Trophoblast cell (in vitro differentiated cells and primary cell): ENCODE data around the gene TEX53. TPM values are rescaled to one million over a fixed set of nuclear protein-coding genes. Genes with fewer than 3 reads are reported as not detected.

Experiments
- DNase-seq, 2 donors: peaks; one replicate each; pipeline ENCODE4 v3.0.0-alpha.2; 2016
- H2AFZ ChIP-seq: 2 replicates; pipeline ENCODE4 v1.6.1; 2013; ENCODE audit warnings: low read length, moderate library complexity, mild to moderate bottlenecking; ENCODE audit not compliant: insufficient read depth, poor library complexity
- H2AK5ac ChIP-seq: 2 replicates; pipeline ENCODE4 v1.6.1; 2013; ENCODE audit warnings: mild to moderate bottlenecking, low read length
- H2BK120ac ChIP-seq: 2 replicates; pipeline ENCODE4 v1.6.1; 2013; ENCODE audit warnings: low read length, mild to moderate bottlenecking, moderate library complexity; ENCODE audit not compliant: insufficient read depth, poor library complexity
- H2BK12ac ChIP-seq: 2 replicates; pipeline ENCODE4 v1.6.1; 2013; ENCODE audit warnings: mild to moderate bottlenecking, low read length, moderate library complexity
- H2BK5ac ChIP-seq: 2 replicates; pipeline ENCODE4 v1.6.1; 2013; ENCODE audit warnings: low read length, low read depth, moderate library complexity, mild to moderate bottlenecking; ENCODE audit not compliant: poor library complexity
- H3K14ac ChIP-seq: 2 replicates; pipeline ENCODE4 v1.6.1; 2013; ENCODE audit warnings: mild to moderate bottlenecking, low read length
- H3K18ac ChIP-seq: 2 replicates; pipeline ENCODE4 v1.6.1; 2013; ENCODE audit warnings: mild to moderate bottlenecking, low read length
- H3K23ac ChIP-seq: 2 replicates; pipeline ENCODE4 v1.6.1; 2013; ENCODE audit warnings: low read length
- H3K27ac ChIP-seq: 2 replicates; pipeline ENCODE4 v1.5.1; 2013; ENCODE audit warnings: low read depth, mild to moderate bottlenecking, inconsistent platforms, low read length, moderate library complexity
- H3K27me3 ChIP-seq: 2 replicates; pipeline ENCODE4 v1.6.1; 2013; ENCODE audit warnings: inconsistent platforms, mild to moderate bottlenecking, low read length, moderate library complexity; ENCODE audit not compliant: insufficient read depth
- H3K36me3 ChIP-seq, 2 experiments: 1 replicate in 1 of 2; 2 replicates in 1 of 2; pipeline ENCODE4 v1.6.1; 2013; ENCODE audit warnings: low read length in 2 of 2, mild to moderate bottlenecking in 2 of 2, moderate library complexity in 1 of 2; ENCODE audit not compliant: insufficient read depth in 2 of 2, control insufficient read depth in 1 of 2
- H3K4ac ChIP-seq: 2 replicates; pipeline ENCODE4 v1.6.1; 2013; ENCODE audit warnings: low read depth, mild to moderate bottlenecking, low read length, moderate library complexity
- H3K4me1 ChIP-seq, 2 experiments: 1 replicate in 1 of 2; 2 replicates in 1 of 2; pipeline ENCODE4 v1.6.1; 2013; ENCODE audit warnings: low read length in 2 of 2, mild to moderate bottlenecking in 2 of 2, moderate library complexity in 1 of 2; ENCODE audit not compliant: insufficient read depth in 2 of 2, control insufficient read depth in 1 of 2
- H3K4me2 ChIP-seq: 2 replicates; pipeline ENCODE4 v1.6.1; 2013; ENCODE audit warnings: inconsistent platforms, mild to moderate bottlenecking, low read length, moderate library complexity
- H3K4me3 ChIP-seq: 2 replicates; pipeline ENCODE4 v1.5.1; 2013; ENCODE audit warnings: mild to moderate bottlenecking, low read depth, low read length, inconsistent platforms
- H3K79me1 ChIP-seq: one replicate; pipeline ENCODE4 v1.6.1; 2013; ENCODE audit warnings: low read length
- H3K79me2 ChIP-seq: 2 replicates; pipeline ENCODE4 v1.6.1; 2013; ENCODE audit warnings: low read length, mild to moderate bottlenecking; ENCODE audit not compliant: control insufficient read depth, insufficient read depth, poor library complexity
- H3K9ac ChIP-seq: 2 replicates; pipeline ENCODE4 v1.6.1; 2013; ENCODE audit warnings: mild to moderate bottlenecking, low read length
- H3K9me3 ChIP-seq: 2 replicates; pipeline ENCODE4 v1.6.1; 2013; ENCODE audit warnings: low read depth, mild to moderate bottlenecking, control low read depth, inconsistent platforms, low read length; ENCODE audit not compliant: insufficient read depth
- H4K12ac ChIP-seq: 2 replicates; pipeline ENCODE4 v1.6.1; 2013; ENCODE audit warnings: low read depth, mild to moderate bottlenecking, low read length, moderate library complexity
- H4K8ac ChIP-seq: 2 replicates; pipeline ENCODE4 v1.6.1; 2013; ENCODE audit warnings: low read depth, mild to moderate bottlenecking, low read length, moderate library complexity
- H4K91ac ChIP-seq: one replicate; pipeline ENCODE4 v1.6.1; 2013; ENCODE audit warnings: low read depth, mild to moderate bottlenecking, low read length, moderate library complexity
- WGBS: extraction: QIAGEN DNeasy Blood & Tissue Kit; methylation state at CpG from one replicate; pipeline ENCODE4 v1.1.7; 2013; ENCODE audit warnings: missing lambda C conversion rate; ENCODE audit not compliant: insufficient read length, insufficient coverage; ENCODE audit errors: extremely low coverage; 5-methylcytosine and 5-hydroxymethylcytosine counted together
- polyA plus RNA-seq: library from polyadenylated mRNA; stranded (reverse); fragments of 200-250 nt; gene quantifications from 2 replicates; pipeline ENCODE4 v1.2.3, GENCODE V29; 2013

Gene TEX53
- polyA plus RNA-seq: not detected in 2 replicates

GRCh38 chr9:114657705-114658104 is at the start of gene TEX53:
Gene TEX53 (minus strand): TSS chr9:114657805. CDS start chr9:114657774, 31 bp downstream.
- H3K18ac ChIP-seq: no peak within 1 kb of the TSS
- no CpG with 5 or more reads among the region's 6 CpGs for WGBS
- DNase-seq: no peak

GRCh38 chr9:114706711-114707110 is 49.1 kb upstream of the TEX53 start:
- Histone ChIP-seq H2BK5ac (no peak overlapping the region), H3K27ac (no peak overlapping the region), H2BK12ac (no peak overlapping the region), H2AK5ac (no peak overlapping the region), H3K4ac (no peak overlapping the region), H3K9me3 (peaks cover 2% of the 10 kb centered on the region), H2AFZ (no peak overlapping the region), H3K9ac (no peak overlapping the region), H3K4me1 (no peaks in the 10 kb centered on the region), H3K79me2 (no peaks in the 10 kb centered on the region), H3K23ac (no peak overlapping the region), H3K27me3 (no peaks in the 10 kb centered on the region), H3K79me1 (no peaks in the 10 kb centered on the region), H2BK120ac (no peak overlapping the region), H3K4me2 (no peak overlapping the region), H4K8ac (no peak overlapping the region), H3K36me3 (no peaks in the 10 kb centered on the region), H4K91ac (no peak overlapping the region), H3K18ac (no peak overlapping the region), H4K12ac (no peak overlapping the region), H3K14ac (no peak overlapping the region), H3K4me3 (no peak overlapping the region)
- no CpG with 5 or more reads among the region's 2 CpGs for WGBS
- DNase-seq: no peak

More at GRCh38 chr9:114657705-114658104, at the start of gene TEX53:
- Histone ChIP-seq H3K4me3 (no peak within 1 kb of the TSS), H2BK120ac (no peak within 1 kb of the TSS), H2AFZ (no peak within 1 kb of the TSS), H3K4me1 (no peaks in the 10 kb centered on the region), H3K9me3 (no peaks in the 10 kb centered on the region), H4K12ac (no peak within 1 kb of the TSS), H3K4me2 (no peak within 1 kb of the TSS), H3K79me1 (no peaks in the 10 kb centered on the region), H3K9ac (no peak within 1 kb of the TSS), H3K27ac (no peak within 1 kb of the TSS), H3K4ac (no peak within 1 kb of the TSS), H3K23ac (no peak within 1 kb of the TSS), H3K36me3 (no peaks in the 10 kb centered on the region), H2BK5ac (no peak within 1 kb of the TSS), H4K91ac (no peak within 1 kb of the TSS), H4K8ac (no peak within 1 kb of the TSS), H3K27me3 (no peaks in the 10 kb centered on the region), H3K14ac (no peak within 1 kb of the TSS), H3K79me2 (no peaks in the 10 kb centered on the region), H2AK5ac (no peak within 1 kb of the TSS), H2BK12ac (no peak within 1 kb of the TSS)

DNA sequence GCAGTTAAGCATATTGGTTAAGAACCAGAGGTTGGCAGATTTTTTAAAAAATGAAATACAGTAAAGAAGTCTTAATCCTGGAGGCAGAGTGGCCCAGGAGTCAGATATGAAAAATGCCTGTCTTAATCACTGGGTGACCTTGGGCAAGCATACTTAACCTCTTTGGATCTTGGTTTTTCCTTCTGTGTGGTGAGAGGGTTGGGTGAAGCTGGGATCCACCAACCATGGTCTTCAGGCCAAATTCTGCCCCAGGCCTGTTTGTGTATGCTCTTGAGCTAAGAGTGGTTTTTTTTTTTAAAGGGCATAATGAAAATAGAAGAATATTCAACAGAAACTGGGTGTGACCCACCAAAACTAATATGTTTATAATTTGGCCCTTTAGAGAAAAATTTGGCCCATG is 44.4 kb upstream of the TEX53 start:
- Histone ChIP-seq H3K4me3 (no peak overlapping the region), H3K79me1 (no peaks in the 10 kb centered on the region), H4K12ac (no peak overlapping the region), H3K9me3 (peaks cover 5% of the 10 kb centered on the region), H3K14ac (no peak overlapping the region), H3K36me3 (no peaks in the 10 kb centered on the region), H3K27me3 (peaks cover 2% of the 10 kb centered on the region), H2AFZ (no peak overlapping the region), H3K9ac (no peak overlapping the region), H3K23ac (no peak overlapping the region), H3K4me2 (no peak overlapping the region), H2AK5ac (no peak overlapping the region), H2BK120ac (no peak overlapping the region), H4K8ac (no peak overlapping the region), H3K4ac (no peak overlapping the region), H3K4me1 (no peaks in the 10 kb centered on the region), H3K18ac (no peak overlapping the region), H2BK5ac (no peak overlapping the region), H4K91ac (no peak overlapping the region), H2BK12ac (no peak overlapping the region), H3K27ac (no peak overlapping the region), H3K79me2 (no peaks in the 10 kb centered on the region)
- DNase-seq: no peak

GRCh38 chr9:114697951-114698351 is 40.3 kb upstream of the TEX53 start:
- no peak overlapping the region for H3K9ac ChIP-seq
- H4K8ac ChIP-seq: no peak overlapping the region
- no peak overlapping the region for H3K14ac ChIP-seq
- H3K4me1 ChIP-seq: no peaks in the 10 kb centered on the region
- no peak overlapping the region for H4K12ac ChIP-seq
- H3K23ac ChIP-seq: no peak overlapping the region
- no peak overlapping the region for H4K91ac ChIP-seq
- H3K36me3 ChIP-seq: no peaks in the 10 kb centered on the region
- WGBS: no CpG with 5 or more reads among the region's 4 CpGs
- H2BK12ac ChIP-seq: no peak overlapping the region
- H3K4me3 ChIP-seq: no peak overlapping the region
- H3K18ac ChIP-seq: no peak overlapping the region
- DNase-seq: no peak
- no peak overlapping the region for H2AFZ ChIP-seq
- no peak overlapping the region for H3K4ac ChIP-seq
- no peak overlapping the region for H2BK120ac ChIP-seq
- H2BK5ac ChIP-seq: no peak overlapping the region
- no peak overlapping the region for H3K4me2 ChIP-seq
- H3K9me3 ChIP-seq: peaks cover 4% of the 10 kb centered on the region
- peaks cover 2% of the 10 kb centered on the region for H3K79me1 ChIP-seq
- no peak overlapping the region for H3K27ac ChIP-seq
- H2AK5ac ChIP-seq: no peak overlapping the region
- peaks cover 2% of the 10 kb centered on the region for H3K27me3 ChIP-seq
- H3K79me2 ChIP-seq: no peaks in the 10 kb centered on the region
